ENCODE data around the gene IL17A. TPM values are rescaled to one million over a fixed set of nuclear protein-coding genes. Genes with fewer than 3 reads are reported as not detected.
A peak's percentile ranks its signal among the peaks of the same experiment; 100 is the strongest.

Gene IL17A
- total RNA-seq, 1 experiment from 2014 or later, result not detected

DNA sequence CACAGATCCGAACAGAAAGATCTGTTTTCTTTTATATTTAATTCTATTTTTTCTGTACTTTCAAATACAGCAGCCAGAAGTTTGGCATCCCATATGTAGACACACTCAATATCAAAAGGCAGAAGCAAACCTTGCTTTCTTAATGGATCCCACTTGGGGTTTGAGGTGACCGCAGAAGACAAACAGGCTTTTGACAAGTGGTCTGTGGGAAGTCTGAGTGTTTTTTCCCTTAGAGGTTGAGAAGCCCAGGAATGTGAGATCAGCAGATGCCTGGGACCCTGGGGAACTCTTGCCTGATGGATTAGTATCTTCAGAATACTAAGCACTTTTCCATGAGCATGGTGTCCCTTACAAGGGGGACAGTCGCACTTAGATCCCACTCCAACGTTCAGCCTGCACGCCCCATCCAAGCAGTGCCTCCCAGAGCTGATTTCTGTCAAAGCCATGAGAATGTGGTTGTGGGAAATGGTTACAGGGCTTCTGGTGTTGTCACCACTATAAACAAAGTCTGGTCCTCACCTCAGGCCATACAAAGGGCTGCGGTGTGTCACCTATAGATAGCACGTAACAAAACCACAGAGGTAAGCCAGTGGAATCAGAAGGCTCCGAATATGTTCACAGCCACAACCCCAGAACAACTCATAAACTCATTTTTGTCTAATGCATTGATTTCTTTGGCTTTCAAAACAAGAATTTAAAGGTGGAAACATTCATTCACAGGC is 45.4 kb downstream of the IL17A start:
- no peak overlapping the region for H3K27ac Mint-ChIP-seq (ENCODE audit: unreplicated experiment)
- Histone ChIP-seq H3K4me1 (no peaks in the 10 kb centered on the region), H3K4me3 (ENCODE audit: low read depth, low read length) (no peak overlapping the region), H3K27me3 (replicated peaks; ENCODE audit: control insufficient read depth, insufficient read depth, low read length) (no peaks in the 10 kb centered on the region), H3K36me3 (ENCODE audit: control insufficient read depth, insufficient read depth, low read length) (no peaks in the 10 kb centered on the region), H3K9me3 (no peaks in the 10 kb centered on the region)
- BruUV-seq (replicated peaks), result no TSS peak
- H3K27me3 Mint-ChIP-seq (ENCODE audit: insufficient read depth, unreplicated experiment), result no peaks in the 10 kb centered on the region
- no peaks in the 10 kb centered on the region for H3K36me3 Mint-ChIP-seq (ENCODE audit: insufficient read depth, unreplicated experiment)
- H3K9me3 Mint-ChIP-seq (ENCODE audit: unreplicated experiment), result no peaks in the 10 kb centered on the region
- no peaks in the 10 kb centered on the region for H3K4me1 Mint-ChIP-seq (ENCODE audit: low read depth, unreplicated experiment)
- ChIA-PET POLR2A (no interaction called here), CTCF (interaction anchor here (1.3 kb wide), 1 partner anchor 69 kb away, joined by 4 read pairs; no protein-coding TSS in a partner anchor)
- no peak for DNase-seq
- H3K4me3 Mint-ChIP-seq (ENCODE audit: unreplicated experiment), result no peak overlapping the region
- intact Hi-C loops (cut with micrococcal nuclease; ENCODE audit: unreplicated experiment), result no loop called here
- TF ChIP-seq, protein P1, sequence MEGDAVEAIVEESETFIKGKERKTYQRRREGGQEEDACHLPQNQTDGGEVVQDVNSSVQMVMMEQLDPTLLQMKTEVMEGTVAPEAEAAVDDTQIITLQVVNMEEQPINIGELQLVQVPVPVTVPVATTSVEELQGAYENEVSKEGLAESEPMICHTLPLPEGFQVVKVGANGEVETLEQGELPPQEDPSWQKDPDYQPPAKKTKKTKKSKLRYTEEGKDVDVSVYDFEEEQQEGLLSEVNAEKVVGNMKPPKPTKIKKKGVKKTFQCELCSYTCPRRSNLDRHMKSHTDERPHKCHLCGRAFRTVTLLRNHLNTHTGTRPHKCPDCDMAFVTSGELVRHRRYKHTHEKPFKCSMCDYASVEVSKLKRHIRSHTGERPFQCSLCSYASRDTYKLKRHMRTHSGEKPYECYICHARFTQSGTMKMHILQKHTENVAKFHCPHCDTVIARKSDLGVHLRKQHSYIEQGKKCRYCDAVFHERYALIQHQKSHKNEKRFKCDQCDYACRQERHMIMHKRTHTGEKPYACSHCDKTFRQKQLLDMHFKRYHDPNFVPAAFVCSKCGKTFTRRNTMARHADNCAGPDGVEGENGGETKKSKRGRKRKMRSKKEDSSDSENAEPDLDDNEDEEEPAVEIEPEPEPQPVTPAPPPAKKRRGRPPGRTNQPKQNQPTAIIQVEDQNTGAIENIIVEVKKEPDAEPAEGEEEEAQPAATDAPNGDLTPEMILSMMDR (IDR thresholded peaks at IDR 0.05; ENCODE audit: insufficient read depth in 1 of 2, low read depth in 1 of 2, low read length in 1 of 2, severe bottlenecking in 1 of 2, unreplicated experiment in 1 of 2), result no peak

DNA sequence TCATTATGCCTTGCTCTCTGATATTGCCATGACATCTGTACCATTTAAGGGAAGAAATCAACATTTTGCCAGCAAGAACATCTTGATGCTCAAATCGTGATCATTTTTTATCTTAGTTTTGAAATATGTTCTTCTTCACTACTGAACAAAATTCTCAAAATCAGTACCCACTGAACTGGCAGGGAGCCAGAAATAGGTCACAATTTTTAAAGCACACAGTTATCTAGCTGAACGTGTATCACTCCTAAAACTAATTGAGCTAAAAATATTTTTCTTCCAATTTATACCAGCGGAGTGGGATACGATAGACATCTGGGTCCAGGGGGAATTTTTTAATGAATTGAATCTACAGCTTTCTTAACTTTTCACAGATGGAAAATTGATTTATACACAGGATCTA is 46.8 kb downstream of the IL17A start:
- H3K27ac Mint-ChIP-seq (ENCODE audit: unreplicated experiment), result no peak overlapping the region
- H3K9me3 Mint-ChIP-seq (ENCODE audit: unreplicated experiment), result no peaks in the 10 kb centered on the region
- Histone ChIP-seq H3K36me3 (ENCODE audit: control insufficient read depth, insufficient read depth, low read length) (no peaks in the 10 kb centered on the region), H3K9me3 (no peaks in the 10 kb centered on the region), H3K4me3 (ENCODE audit: low read depth, low read length) (no peak overlapping the region), H3K27me3 (replicated peaks; ENCODE audit: control insufficient read depth, insufficient read depth, low read length) (no peaks in the 10 kb centered on the region), H3K4me1 (no peaks in the 10 kb centered on the region)
- no peak for DNase-seq
- ChIA-PET CTCF (interaction anchor here (2.1 kb wide), 1 partner anchor 70 kb away, joined by 11 read pairs; no protein-coding TSS in a partner anchor), POLR2A (no interaction called here)
- H3K27me3 Mint-ChIP-seq (ENCODE audit: insufficient read depth, unreplicated experiment), result peaks cover 4% of the 10 kb centered on the region
- intact Hi-C loops (cut with micrococcal nuclease; ENCODE audit: unreplicated experiment), result no loop called here
- no peaks in the 10 kb centered on the region for H3K4me1 Mint-ChIP-seq (ENCODE audit: low read depth, unreplicated experiment)
- BruUV-seq (replicated peaks), result no TSS peak
- no peaks in the 10 kb centered on the region for H3K36me3 Mint-ChIP-seq (ENCODE audit: insufficient read depth, unreplicated experiment)
- TF ChIP-seq, protein P1 (IDR thresholded peaks at IDR 0.05; ENCODE audit: insufficient read depth in 1 of 2, low read depth in 1 of 2, low read length in 1 of 2, severe bottlenecking in 1 of 2, unreplicated experiment in 1 of 2), result no peak
- no peak overlapping the region for H3K4me3 Mint-ChIP-seq (ENCODE audit: unreplicated experiment)

DNA sequence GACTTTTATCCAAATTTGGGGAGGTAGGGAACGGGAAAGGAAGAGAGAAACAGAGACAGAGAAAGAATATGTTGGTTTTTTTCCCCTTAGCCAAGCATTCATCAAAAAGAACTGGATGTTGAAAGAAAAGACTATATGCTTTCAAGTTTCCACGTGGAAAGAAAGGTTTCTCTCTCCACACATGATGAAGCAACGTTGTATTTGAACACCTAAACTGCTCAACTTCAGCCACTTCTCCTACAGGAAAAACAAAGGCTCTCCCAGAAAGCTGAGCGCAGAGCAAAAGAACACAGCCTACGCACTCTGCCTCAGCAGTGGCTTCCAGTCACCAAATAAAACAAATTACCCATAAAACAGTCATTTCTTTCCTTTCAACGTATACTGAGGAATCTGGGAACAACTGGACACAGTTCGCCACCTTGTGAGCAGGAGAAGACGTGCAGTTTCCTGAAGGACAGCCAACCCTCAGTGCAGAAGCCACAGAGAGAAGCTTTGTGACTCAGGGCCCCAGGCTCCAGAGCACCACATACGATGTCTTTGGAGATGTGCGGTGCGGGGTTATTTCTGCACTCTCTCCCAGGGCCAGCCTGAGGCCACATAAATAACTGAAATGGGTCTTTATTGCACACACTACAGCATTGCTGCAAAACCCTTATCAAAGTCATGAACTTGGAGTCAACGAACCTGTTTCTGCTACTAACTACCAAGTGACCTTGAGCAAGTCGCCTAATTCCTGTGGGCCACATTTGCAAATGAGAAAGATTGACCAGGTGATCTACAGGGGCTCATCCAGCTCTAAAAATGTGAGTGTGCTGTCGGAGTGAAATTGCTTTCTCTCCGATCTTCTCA is 48.0 kb downstream of the IL17A start:
- intact Hi-C loops (cut with micrococcal nuclease; ENCODE audit: unreplicated experiment), result loop anchor here (1.0 kb wide), 4 partner anchors 29 to 171 kb away; partner anchors contain the start of gene PKHD1
- DNase-seq, result peak; percentile 60 to 63
- no peaks in the 10 kb centered on the region for H3K4me1 Mint-ChIP-seq (ENCODE audit: low read depth, unreplicated experiment)
- TF ChIP-seq, protein P1 (IDR thresholded peaks at IDR 0.05; ENCODE audit: insufficient read depth in 1 of 2, low read depth in 1 of 2, low read length in 1 of 2, severe bottlenecking in 1 of 2, unreplicated experiment in 1 of 2), result peak; percentile 59 to 80
- no peak overlapping the region for H3K4me3 ChIP-seq (ENCODE audit: low read depth, low read length)
- BruUV-seq (replicated peaks), result no TSS peak
- no peak overlapping the region for H3K27ac Mint-ChIP-seq (ENCODE audit: unreplicated experiment)
- H3K36me3 Mint-ChIP-seq (ENCODE audit: insufficient read depth, unreplicated experiment), result no peaks in the 10 kb centered on the region
- H3K4me3 Mint-ChIP-seq (ENCODE audit: unreplicated experiment), result no peak overlapping the region
- H3K27me3 ChIP-seq (replicated peaks; ENCODE audit: control insufficient read depth, insufficient read depth, low read length), result no peaks in the 10 kb centered on the region
- ChIA-PET POLR2A (no interaction called here), CTCF (interaction anchor here (0.5 to 2.1 kb wide), 9 partner anchors 22 to 185 kb away, joined by 3 to 11 read pairs (median 3); no protein-coding TSS in a partner anchor)
- no peaks in the 10 kb centered on the region for H3K9me3 Mint-ChIP-seq (ENCODE audit: unreplicated experiment)
- H3K9me3 ChIP-seq, result no peaks in the 10 kb centered on the region
- H3K36me3 ChIP-seq (ENCODE audit: control insufficient read depth, insufficient read depth, low read length), result no peaks in the 10 kb centered on the region
- no peaks in the 10 kb centered on the region for H3K4me1 ChIP-seq
- H3K27me3 Mint-ChIP-seq (ENCODE audit: insufficient read depth, unreplicated experiment), result peaks cover 4% of the 10 kb centered on the region
